Gastrocnemius medialis (tissue), 4 donors: ENCODE data around the gene CLDN3.

Experiments
- POLR2A ChIP-seq, 2 donors: fragments of 450-650 bp; IDR thresholded peaks; one replicate each; pipeline ENCODE4 v1.6.1; 2017; ENCODE audit warnings: antibody characterized with exemption in 2 of 2, mild to moderate bottlenecking in 2 of 2, moderate library complexity in 2 of 2
- TF ChIP-seq, protein P1 (sequence below), 5 experiments: fragments of 450-650 bp in 3 of 5; fragments of 200-600 bp in 2 of 5; sonication (generic) in 2 of 5; IDR thresholded peaks in 4 of 5; conservative IDR thresholded peaks in 1 of 5; 1 replicate in 4 of 5; 2 replicates in 1 of 5; pipeline ENCODE4 v1.5.1; 2016 to 2019; ENCODE audit warnings: antibody characterized with exemption in 5 of 5, mild to moderate bottlenecking in 3 of 5, moderate library complexity in 3 of 5

GRCh38 chr7:73768641-73769480 lies 1.2 kb downstream of the CLDN3 start:
- no peak for TF ChIP-seq POLR2A (IDR thresholded peaks at IDR 0.05)
- TF ChIP-seq, protein P1, sequence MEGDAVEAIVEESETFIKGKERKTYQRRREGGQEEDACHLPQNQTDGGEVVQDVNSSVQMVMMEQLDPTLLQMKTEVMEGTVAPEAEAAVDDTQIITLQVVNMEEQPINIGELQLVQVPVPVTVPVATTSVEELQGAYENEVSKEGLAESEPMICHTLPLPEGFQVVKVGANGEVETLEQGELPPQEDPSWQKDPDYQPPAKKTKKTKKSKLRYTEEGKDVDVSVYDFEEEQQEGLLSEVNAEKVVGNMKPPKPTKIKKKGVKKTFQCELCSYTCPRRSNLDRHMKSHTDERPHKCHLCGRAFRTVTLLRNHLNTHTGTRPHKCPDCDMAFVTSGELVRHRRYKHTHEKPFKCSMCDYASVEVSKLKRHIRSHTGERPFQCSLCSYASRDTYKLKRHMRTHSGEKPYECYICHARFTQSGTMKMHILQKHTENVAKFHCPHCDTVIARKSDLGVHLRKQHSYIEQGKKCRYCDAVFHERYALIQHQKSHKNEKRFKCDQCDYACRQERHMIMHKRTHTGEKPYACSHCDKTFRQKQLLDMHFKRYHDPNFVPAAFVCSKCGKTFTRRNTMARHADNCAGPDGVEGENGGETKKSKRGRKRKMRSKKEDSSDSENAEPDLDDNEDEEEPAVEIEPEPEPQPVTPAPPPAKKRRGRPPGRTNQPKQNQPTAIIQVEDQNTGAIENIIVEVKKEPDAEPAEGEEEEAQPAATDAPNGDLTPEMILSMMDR (IDR thresholded peaks at IDR 0.05 in 4 of 5, conservative IDR thresholded peaks at IDR 0.05 in 1 of 5): no peak
